Measurements from ENCODE around the gene CKAP5. TPM values are rescaled to one million over a fixed set of nuclear protein-coding genes. Genes with fewer than 3 reads are reported as not detected.

CKAP5 gene
- 51.7 and 63.7 TPM in 2 replicates for polyA plus RNA-seq (2012; rRNA removed)
- polyA plus RNA-seq (2012; cell fraction: cytosol; rRNA removed) = 52.2 and 55.7 TPM in 2 replicates
- polyA plus RNA-seq (2012; cell fraction: nucleus; rRNA removed) = 43.2 and 77.8 TPM in 2 replicates

- 1% methylated on average over 61 of the region's 83 CpGs for WGBS (ENCODE audit: low lambda C conversion rate)
- peak within 1 kb of the TSS; percentile 95 for H3K4me2 ChIP-seq
- peak within 1 kb of the TSS; percentile 84 for H3K9ac ChIP-seq
- H3K4me3 ChIP-seq (ENCODE audit: low read depth in 2 of 2, low read length in 1 of 2) = peak within 1 kb of the TSS; percentile 72 to 92
- no peak for TF ChIP-seq JUND (IDR thresholded peaks at IDR 0.05)
- TF ChIP-seq MXI1 (IDR thresholded peaks at IDR 0.05; ENCODE audit: low read depth, low read length) = peak; percentile 82; the same call in 1 of the 2 replicates
- TF ChIP-seq EZH2phosphoT487 (IDR thresholded peaks at IDR 0.05; ENCODE audit: borderline replicate concordance, low read depth) = no peak
- peak; percentile 27 for TF ChIP-seq TCF12 (IDR thresholded peaks at IDR 0.05)
- TF ChIP-seq TAF1 (IDR thresholded peaks at IDR 0.05; ENCODE audit: borderline replicate concordance, low read depth, low read length) = 0 out of 2 replicates have a peak, but pooled peaks have one; percentile 68
- TF ChIP-seq YY1 (IDR thresholded peaks at IDR 0.05; ENCODE audit: low read depth) = no peak
- TF ChIP-seq FOXM1 (IDR thresholded peaks at IDR 0.05; ENCODE audit: low read depth) = peak; percentile 98
- TF ChIP-seq MEF2A (IDR thresholded peaks at IDR 0.05; ENCODE audit: borderline replicate concordance, low read depth) = no peak
- TF ChIP-seq RCOR1 (IDR thresholded peaks at IDR 0.05; ENCODE audit: low read length) = peak; percentile 58; the same call in 1 of the 2 replicates
- TF ChIP-seq POLR2AphosphoS5 (IDR thresholded peaks at IDR 0.05; ENCODE audit: low read depth, low read length) = peak; percentile 74
- TF ChIP-seq TEAD4 (IDR thresholded peaks at IDR 0.05; ENCODE audit: borderline replicate concordance, insufficient read depth) = no peak
- TF ChIP-seq RFX5 (IDR thresholded peaks at IDR 0.05; ENCODE audit: low read length) = no peak
- TF ChIP-seq FOSL2 (IDR thresholded peaks at IDR 0.05; ENCODE audit: borderline replicate concordance, low read depth) = 0 out of 2 replicates have a peak, but pooled peaks have one; percentile 3
- no peak for TF ChIP-seq EP300 (IDR thresholded peaks at IDR 0.05; ENCODE audit: borderline replicate concordance in 1 of 2, low read depth in 1 of 2, low read length in 1 of 2)
- 0 out of 2 replicates have a peak, but pooled peaks have one; percentile 26 for TF ChIP-seq REST (IDR thresholded peaks at IDR 0.05; ENCODE audit: low read depth, low read length)
- peak; percentile 83 for TF ChIP-seq MAX (IDR thresholded peaks at IDR 0.05; ENCODE audit: low read depth)
- TF ChIP-seq IRF3 (IDR thresholded peaks at IDR 0.05; ENCODE audit: low read depth, low read length) = peak; percentile 87
- TF ChIP-seq NRF1 (IDR thresholded peaks at IDR 0.05; ENCODE audit: low read depth, low read length) = peak; percentile 43; the same call in 1 of the 2 replicates
- TF ChIP-seq CHD2 (IDR thresholded peaks at IDR 0.05; ENCODE audit: low read length, partially characterized antibody) = peak; percentile 90
- no peak for TF ChIP-seq FOXJ3 (CRISPR knock-in tag; IDR thresholded peaks at IDR 0.05)
- peak; percentile 45 for TF ChIP-seq PBX3 (IDR thresholded peaks at IDR 0.05)
- TF ChIP-seq USF1 (IDR thresholded peaks at IDR 0.05; ENCODE audit: borderline replicate concordance, low read depth) = no peak; the same call in 1 of the 2 replicates
- TF ChIP-seq RAD21 (IDR thresholded peaks at IDR 0.05; ENCODE audit: low read length) = no peak
- TF ChIP-seq USF2 (IDR thresholded peaks at IDR 0.05; ENCODE audit: borderline replicate concordance, low read depth, low read length) = no peak
- peaks cover 6% of the 10 kb centered on the region for H3F3A ChIP-seq (replicated peaks; ENCODE audit: insufficient read depth)
- H3K9me3 ChIP-seq = no peaks in the 10 kb centered on the region
- DNase-seq = peak; percentile 97
- no peaks in the 10 kb centered on the region for H3K27me3 ChIP-seq (ENCODE audit: insufficient read depth)
- peaks cover 52% of the 10 kb centered on the region for H3K79me2 ChIP-seq (ENCODE audit: insufficient read depth)
- peak within 1 kb of the TSS; percentile 46 to 71 for H3K27ac ChIP-seq (ENCODE audit: low read depth in 2 of 2, low read length in 1 of 2)
- peaks cover 23% of the 10 kb centered on the region; the same call in 1 of the 2 replicates for H4K20me1 ChIP-seq (ENCODE audit: insufficient read depth)
- H3K4me1 ChIP-seq (ENCODE audit: control insufficient read depth in 1 of 2, insufficient read depth in 2 of 2, low read depth in 1 of 2, low read length in 1 of 2) = peaks cover 0 to 7% of the 10 kb centered on the region in 2 experiments; a peak in 2 of 4 replicates
- CTCF ChIA-PET = interaction anchor here (2.6 kb wide), 1 partner anchor 307 kb away, joined by 10 read pairs; no protein-coding TSS in a partner anchor
- peaks cover 0 to 8% of the 10 kb centered on the region in 2 experiments for H3K36me3 ChIP-seq (replicated peaks in 1 of 2; ENCODE audit: control insufficient read depth in 1 of 2, insufficient read depth in 2 of 2, low read length in 1 of 2)
- H3K9me2 ChIP-seq = no peaks in the 10 kb centered on the region
- POLR2A ChIA-PET = interaction anchor here (0.6 kb wide), 1 partner anchor 21 kb away, joined by 3 read pairs; no protein-coding TSS in a partner anchor
- H2AFZ ChIP-seq (ENCODE audit: low read depth) = peak within 1 kb of the TSS; percentile 95
Observed at GRCh38 chr11:46845740-46846509, at the start of gene CKAP5. Gene CKAP5 (minus strand): TSS chr11:46846280. CDS start chr11:46821231, 25,049 bp downstream.

All from SK-N-SH (cell line).